ENCODE measurements around the gene UTS2B.

DNA sequence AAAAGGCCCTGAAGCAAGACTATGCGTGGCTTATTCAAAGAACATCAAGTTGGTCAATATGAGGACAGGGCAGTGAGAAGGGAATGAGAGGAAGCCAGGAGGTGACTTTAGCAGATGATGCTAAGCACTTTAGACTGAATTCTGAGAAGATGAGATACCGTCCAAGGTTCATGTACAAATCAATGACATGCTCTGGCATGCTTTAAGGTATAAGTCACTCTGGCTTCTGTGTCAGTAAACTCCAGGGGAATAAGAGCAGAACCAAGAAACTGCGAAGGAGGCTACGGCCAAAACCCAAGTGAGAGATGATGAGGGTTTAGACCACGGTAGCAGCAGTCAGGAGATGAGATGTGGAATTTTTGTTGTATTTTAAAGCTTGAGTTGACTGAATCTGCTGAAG is 10.0 kb downstream of the UTS2B start:
- TF ChIP-seq, protein P1, sequence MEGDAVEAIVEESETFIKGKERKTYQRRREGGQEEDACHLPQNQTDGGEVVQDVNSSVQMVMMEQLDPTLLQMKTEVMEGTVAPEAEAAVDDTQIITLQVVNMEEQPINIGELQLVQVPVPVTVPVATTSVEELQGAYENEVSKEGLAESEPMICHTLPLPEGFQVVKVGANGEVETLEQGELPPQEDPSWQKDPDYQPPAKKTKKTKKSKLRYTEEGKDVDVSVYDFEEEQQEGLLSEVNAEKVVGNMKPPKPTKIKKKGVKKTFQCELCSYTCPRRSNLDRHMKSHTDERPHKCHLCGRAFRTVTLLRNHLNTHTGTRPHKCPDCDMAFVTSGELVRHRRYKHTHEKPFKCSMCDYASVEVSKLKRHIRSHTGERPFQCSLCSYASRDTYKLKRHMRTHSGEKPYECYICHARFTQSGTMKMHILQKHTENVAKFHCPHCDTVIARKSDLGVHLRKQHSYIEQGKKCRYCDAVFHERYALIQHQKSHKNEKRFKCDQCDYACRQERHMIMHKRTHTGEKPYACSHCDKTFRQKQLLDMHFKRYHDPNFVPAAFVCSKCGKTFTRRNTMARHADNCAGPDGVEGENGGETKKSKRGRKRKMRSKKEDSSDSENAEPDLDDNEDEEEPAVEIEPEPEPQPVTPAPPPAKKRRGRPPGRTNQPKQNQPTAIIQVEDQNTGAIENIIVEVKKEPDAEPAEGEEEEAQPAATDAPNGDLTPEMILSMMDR (IDR thresholded peaks at IDR 0.05) = no peak
- TF ChIP-seq POLR2A (IDR thresholded peaks at IDR 0.05) = no peak
